NCI-H1105 treated with DMSO at 0.1 percent for 48 hours (cell line): Measurements from ENCODE around the gene IREB2.
A peak's percentile ranks its signal among the peaks of the same experiment; 100 is the strongest.
"Not testable (repeated sequence)": the region's sequence is repeated elsewhere in the genome, so short reads cannot be mapped to it uniquely, and the experiment has no call there.

ENCODE experiments used
- DNase-seq: peaks from one replicate; lab custom pipeline; 2025; lab: John Stamatoyannopoulos, UW

Gene IREB2

DNA sequence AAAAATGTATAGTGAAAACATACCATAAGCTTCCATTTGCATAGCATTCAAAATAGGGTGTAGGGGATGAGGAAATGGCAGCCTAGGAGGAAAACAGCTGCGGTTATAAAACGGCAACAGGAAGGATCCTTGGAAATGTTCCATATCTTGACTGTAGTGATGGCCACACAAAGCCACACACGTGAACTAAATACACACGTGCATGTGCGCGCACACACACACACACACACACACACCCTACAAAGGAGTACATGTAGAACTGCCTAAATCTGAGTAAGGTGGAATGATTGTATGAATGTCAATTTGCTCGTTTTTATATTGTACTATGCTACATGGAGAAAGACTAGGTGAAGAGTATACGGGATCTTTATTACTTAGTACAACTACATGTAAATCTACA lies 3.9 kb upstream of the IREB2 start:
- no peak for DNase-seq

GRCh38 chr15:78434711-78435110 lies 3.3 kb upstream of the IREB2 start:
- not testable (repeated sequence) for DNase-seq

- DNase-seq: no peak
Observed at GRCh38 chr15:78437107-78437761, 782 bp upstream of the IREB2 start.

GRCh38 chr15:78438619-78439285 lies 736 bp downstream of the IREB2 start:
- no peak for DNase-seq

DNA sequence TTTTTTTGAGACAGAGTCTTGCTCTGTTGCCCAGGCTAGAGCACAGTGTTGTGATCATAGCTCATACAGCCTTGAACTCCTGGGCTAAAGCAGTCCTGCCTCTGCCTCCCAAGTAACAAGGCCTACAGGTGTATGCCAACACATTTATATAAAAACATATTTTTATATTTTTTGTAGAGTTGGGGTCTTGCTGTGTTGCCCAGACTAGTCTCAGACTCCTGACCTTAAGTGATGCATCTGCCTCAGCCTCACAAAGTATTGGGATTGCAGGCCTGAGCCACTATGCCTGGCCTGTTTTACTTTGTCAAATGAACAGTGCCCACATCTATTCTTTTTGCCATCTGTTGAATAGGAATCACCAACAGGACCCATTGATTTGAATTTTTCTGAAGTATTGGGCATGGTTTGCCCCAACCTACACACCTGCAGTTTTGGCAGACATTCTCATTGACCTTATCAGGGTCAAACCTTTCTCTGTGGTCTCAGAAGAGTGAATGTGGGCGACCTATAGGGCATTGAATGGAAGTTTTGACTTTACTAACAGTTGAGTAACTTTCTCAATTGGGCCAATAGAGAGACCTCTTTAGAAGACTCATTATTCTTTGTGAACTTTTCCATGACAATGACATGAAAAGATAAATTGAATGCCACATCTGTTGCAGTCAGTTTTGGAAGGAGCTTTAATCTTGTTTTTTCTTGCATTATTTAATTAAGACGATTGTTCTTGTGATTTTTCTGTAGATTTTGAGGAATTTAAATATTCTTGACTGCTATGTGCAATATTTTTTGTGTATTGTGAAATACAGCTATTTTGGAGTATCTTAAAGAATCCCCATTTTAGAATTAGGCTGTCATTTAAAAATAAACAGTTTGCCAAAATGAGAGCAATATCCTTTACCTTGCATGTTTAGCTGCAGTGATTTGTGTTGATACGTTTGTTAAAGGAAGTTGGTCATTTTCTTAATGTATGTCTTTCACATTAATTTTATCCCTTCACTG lies 2.7 kb downstream of the IREB2 start:
- no peak for DNase-seq

DNA sequence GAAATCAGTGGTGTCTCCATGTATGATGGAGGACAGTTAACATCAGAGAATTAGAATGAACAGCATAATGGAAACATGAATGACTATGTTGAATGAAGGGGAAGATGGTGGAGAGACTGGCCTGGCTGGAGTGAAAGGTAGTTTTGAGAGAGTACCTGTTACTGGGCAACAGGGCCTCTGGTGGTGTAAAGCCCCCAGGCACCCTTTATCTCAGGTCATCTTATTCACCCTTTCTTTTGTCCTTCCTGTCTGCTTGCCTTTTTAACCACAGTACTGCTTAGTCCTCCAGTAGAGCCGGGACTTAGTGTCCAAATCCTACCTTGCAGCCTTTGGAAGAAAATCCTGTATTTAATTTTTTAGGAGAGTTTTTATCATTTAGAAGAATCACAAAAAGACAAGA lies 6.2 kb downstream of the IREB2 start:
- DNase-seq: no peak

GRCh38 chr15:78445875-78446274 lies 7.9 kb downstream of the IREB2 start:
- DNase-seq: no peak

DNA sequence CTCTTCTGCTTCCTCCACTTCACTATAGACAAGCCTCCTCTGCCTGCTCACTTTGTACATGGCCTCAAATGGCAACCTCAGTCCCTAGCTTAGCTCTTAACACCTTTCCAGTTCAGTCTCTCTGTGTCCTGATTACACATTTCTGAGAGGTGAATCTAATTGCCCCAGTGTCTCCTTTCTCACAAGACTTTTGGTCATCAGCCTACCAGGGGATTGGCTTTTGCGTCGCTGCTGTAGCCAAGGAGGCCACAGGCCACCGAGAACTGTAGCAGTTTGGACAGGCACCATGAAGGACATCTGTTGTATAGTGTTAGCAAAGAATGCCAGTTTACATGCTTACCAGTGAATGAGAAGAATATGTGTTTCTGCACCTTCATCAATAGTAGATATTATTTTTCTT lies 8.5 kb downstream of the IREB2 start:
- DNase-seq: no peak

DNA sequence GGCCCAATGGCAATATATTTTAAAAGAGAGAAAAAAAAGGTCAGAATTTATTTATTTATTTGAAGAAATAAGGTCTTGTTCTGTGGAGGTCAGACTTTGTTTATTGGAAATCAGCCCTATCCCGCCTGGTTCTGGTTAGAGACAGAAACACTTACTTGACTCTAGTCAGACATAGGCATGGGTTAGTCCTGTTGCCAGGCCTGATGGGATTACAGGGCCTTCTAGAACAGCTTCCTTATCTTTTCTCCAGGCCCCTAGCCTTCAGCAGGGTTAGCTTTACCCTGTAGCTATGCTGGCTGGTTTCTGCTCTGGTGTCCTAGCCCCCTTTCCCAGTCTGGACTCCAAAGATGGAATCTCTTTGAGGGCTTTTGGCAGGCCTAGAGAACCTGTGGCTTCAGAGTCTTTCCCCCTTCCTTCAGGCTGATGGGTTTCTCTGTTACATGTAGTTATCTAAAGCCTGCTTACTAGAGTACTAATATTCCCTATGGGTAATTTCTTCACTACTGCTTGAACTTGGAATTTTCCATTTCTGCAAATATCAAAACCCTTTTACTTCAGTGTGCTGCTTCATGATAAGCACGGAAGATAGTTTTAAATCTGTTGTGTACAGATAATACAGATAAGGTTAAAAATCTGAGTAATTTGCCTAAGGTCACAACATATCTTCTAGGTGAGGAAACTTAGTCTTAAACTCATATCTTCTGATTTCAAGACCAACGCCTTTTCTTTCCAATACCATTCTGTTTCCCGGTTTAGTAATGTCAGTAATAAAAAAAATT lies 10.6 kb downstream of the IREB2 start:
- DNase-seq: no peak

DNA sequence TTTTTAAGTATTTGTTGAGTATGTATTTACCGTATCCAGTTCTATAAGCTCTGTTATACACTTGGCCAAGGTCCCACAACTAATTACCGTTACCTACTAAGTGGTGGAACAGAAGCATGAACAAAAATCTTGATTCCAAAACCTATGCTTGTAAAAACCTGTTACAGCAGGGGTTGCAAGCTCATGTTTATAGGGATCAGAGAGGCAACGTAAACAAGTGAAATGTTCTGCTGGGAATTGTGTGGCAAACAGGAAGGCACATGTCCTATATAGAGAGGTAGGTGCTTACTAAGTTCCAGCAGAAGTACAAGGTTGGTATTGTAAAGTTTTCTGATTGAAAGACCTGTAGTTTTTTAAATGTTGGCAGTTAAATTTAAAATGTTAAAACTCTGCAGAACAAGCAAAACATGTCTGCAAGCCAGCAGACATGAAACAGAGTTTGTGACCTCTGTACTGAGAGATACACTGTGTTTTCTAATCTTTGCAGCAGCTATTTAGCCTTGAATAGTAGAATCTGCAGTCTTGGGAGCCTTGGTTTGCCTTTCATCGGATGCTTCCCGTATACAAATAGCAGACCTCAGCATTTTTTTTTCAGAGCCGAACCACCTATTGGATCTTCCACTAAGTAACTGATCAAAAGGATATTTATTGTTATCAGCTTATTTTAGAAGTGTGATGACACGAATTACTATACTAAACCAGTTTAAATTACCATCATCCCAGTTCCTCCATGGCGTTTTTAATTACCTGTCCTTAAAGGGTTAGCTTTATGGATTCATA lies 11.4 kb downstream of the IREB2 start:
- DNase-seq: peak; percentile 26

DNA sequence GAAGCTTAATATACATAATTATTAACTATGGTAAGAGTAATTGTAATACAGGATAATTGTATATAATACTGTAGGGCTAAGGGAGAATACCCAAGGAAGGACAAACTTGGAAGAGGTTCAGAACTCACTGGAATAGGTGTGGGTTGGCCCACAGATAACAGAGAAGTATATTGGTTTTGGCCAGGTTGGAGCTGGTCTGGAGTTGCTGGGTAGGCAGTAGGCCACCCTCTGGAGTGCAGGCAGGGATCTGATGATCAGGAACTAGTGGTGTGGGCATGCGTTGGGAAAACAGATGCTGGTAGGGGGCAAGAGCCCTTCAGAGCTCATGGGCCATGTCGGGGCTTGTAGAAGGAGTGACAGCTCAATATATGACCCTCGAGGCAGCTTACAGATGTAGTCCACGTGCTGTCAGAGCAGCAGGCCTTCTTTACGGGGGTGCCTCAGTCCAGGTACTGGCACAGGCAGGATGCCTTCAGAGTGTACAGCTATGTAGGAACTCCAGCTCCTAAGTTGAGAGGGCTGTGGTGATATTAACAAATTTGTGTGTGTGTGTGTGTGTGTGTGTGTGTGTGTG lies 12.4 kb downstream of the IREB2 start:
- DNase-seq: no peak

GRCh38 chr15:78452485-78452884 lies 14.5 kb downstream of the IREB2 start:
- no peak for DNase-seq

- no peak for DNase-seq
Observed at GRCh38 chr15:78453447-78453846, 15.4 kb downstream of the IREB2 start.

DNA sequence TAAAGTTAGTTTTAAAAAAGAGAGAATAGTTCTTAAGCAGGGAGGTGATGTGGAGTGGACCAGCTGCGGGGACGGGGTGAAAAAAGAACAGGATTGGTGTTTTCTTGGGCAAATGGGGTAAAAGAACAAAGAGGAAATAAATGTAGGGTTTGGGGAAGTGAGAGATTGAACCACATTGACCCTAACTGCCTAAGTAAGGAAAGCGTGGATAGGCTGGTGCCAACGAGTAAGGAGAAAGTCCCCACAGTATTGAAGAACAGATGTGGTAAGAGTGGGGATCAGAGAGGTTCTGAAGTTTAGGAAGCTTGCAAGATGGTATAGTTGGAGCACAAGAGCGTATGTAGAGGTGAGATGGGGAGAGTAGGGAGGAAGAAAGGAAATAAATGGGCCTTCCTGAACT lies 17.0 kb downstream of the IREB2 start:
- DNase-seq: no peak

- DNase-seq: peak; percentile 23
Observed at GRCh38 chr15:78455749-78456148, 17.7 kb downstream of the IREB2 start.

- DNase-seq: no peak
Observed at GRCh38 chr15:78456426-78456825, 18.4 kb downstream of the IREB2 start.

GRCh38 chr15:78457101-78457500 lies 19.1 kb downstream of the IREB2 start:
- DNase-seq: peak; percentile 43

DNA sequence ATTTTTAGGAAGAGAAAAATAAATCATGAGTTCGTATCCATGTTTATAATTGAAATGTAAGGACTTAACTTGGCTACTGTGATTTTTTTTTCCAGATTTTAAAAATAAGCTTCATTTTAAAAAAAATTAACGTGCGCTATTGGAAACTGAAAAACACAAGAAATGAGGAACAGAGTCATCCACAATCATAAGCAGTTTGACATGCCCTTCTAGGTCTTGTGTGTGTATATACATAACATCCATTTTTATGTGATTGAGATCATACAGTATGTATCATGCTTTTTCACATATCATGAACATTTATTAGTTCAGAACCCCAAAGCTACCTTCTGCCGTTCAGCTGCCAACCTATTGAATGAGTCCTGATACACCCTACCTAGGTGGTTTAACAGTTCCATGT lies 22.7 kb downstream of the IREB2 start:
- DNase-seq: no peak

- DNase-seq: no peak
Observed at GRCh38 chr15:78461171-78461888, 23.3 kb downstream of the IREB2 start.

DNA sequence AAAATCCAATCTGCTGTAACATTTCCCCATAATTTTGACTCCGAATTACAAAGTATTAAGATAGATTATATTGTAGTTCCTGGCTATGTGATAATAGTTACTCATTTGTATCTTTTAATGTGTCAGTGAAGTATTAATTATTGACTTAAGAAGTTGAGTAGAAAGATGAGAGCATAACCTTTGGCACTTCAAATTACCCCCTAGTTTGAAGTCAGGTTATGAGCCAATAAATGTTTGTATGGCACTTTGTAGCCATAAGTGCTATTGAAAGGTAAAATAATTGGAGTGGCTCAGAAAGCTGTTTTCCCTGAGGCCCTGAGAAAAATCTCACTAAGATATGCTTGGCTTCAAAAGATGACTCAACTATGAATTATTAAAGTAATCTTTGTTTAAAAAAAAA lies 31.0 kb downstream of the IREB2 start:
- DNase-seq: no peak
